ENCODE results near the gene CLCF1. TPM values are rescaled to one million over a fixed set of nuclear protein-coding genes. Genes with fewer than 3 reads are reported as not detected.

The CLCF1 gene
- total RNA-seq, 3 donors from 2014 or later (not counting 1 experiment from before 2014, with no cell fraction given), result 9.8 to 13.4 (median 10.3) TPM

DNA sequence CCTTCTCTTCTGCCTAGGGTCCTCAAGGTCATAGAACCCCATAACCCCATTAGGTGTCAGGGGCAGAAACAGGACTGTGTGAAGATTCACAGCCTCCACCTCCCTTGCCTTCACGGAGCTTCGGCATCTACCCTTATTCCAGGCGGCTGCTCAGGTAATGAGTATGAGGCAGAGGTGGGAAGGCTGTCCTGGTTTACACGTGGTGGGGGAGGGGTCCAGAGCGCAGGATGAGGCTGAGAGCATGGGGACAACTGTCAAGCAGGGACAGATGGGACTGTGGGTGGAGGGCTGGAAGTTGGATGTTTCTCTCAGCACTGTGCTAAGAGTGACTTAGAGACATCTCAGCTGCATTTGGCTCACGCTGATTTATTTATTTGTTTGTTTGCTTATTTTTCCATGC lies 14.1 kb upstream of the CLCF1 start:
- 77% methylated on average over 4 of the region's 6 CpGs for WGBS (ENCODE audit: insufficient coverage)
- H3K4me3 Mint-ChIP-seq, result no peak overlapping the region
- intact Hi-C loops (cut with micrococcal nuclease), result no loop called here
- Histone ChIP-seq H3K4me3 (ENCODE audit: low read length) (no peak overlapping the region), H3K9me3 (ENCODE audit: control insufficient read depth, insufficient read depth, low read length) (no peaks in the 10 kb centered on the region), H3K4me1 (ENCODE audit: control insufficient read depth, insufficient read depth, low read length) (peaks cover 19% of the 10 kb centered on the region), H3K27ac (ENCODE audit: low read length) (no peak overlapping the region), H3K36me3 (ENCODE audit: control insufficient read depth, insufficient read depth, low read length) (no peaks in the 10 kb centered on the region), H3K27me3 (ENCODE audit: control insufficient read depth, insufficient read depth, low read length) (no peaks in the 10 kb centered on the region)
- no peak for ATAC-seq
- no peak for DNase-seq
- H3K36me3 Mint-ChIP-seq, result no peaks in the 10 kb centered on the region
- TF ChIP-seq, protein P1, sequence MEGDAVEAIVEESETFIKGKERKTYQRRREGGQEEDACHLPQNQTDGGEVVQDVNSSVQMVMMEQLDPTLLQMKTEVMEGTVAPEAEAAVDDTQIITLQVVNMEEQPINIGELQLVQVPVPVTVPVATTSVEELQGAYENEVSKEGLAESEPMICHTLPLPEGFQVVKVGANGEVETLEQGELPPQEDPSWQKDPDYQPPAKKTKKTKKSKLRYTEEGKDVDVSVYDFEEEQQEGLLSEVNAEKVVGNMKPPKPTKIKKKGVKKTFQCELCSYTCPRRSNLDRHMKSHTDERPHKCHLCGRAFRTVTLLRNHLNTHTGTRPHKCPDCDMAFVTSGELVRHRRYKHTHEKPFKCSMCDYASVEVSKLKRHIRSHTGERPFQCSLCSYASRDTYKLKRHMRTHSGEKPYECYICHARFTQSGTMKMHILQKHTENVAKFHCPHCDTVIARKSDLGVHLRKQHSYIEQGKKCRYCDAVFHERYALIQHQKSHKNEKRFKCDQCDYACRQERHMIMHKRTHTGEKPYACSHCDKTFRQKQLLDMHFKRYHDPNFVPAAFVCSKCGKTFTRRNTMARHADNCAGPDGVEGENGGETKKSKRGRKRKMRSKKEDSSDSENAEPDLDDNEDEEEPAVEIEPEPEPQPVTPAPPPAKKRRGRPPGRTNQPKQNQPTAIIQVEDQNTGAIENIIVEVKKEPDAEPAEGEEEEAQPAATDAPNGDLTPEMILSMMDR (IDR thresholded peaks at IDR 0.05), result no peak
- no peak overlapping the region for H3K27ac Mint-ChIP-seq
- peaks cover 14 to 29% of the 10 kb centered on the region in 2 donors for H3K4me1 Mint-ChIP-seq
- H3K9me3 Mint-ChIP-seq, result no peaks in the 10 kb centered on the region
- H3K27me3 Mint-ChIP-seq (ENCODE audit: low read depth in 2 of 2), result peaks cover 7 to 8% of the 10 kb centered on the region in 2 donors

DNA sequence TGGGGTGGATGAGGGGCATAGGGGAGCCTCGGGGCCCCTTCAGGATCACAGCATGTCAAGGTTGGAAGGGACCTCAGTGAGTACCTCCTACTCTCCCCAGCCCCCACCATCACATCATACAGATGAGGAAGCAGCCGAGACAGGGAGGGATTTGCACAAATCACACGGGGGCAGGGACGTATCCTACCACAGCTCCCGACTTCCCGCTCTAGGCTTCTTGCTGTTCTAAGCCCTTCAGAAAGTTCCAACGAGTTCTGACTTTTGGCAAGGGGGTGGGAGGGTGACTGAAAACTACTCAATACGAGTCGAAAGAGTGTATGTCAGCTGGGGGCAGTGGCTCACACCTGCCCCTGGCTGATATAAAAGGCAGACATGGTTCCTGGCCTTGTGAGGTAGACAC lies 13.7 kb upstream of the CLCF1 start:
- 51% methylated on average over 5 of the region's 9 CpGs for WGBS (ENCODE audit: insufficient coverage)
- Mint-ChIP-seq H3K4me1 (peaks cover 14 to 28% of the 10 kb centered on the region in 2 donors), H3K27ac (no peak overlapping the region), H3K27me3 (ENCODE audit: low read depth in 2 of 2) (peaks cover 7 to 8% of the 10 kb centered on the region in 2 donors), H3K9me3 (no peaks in the 10 kb centered on the region), H3K4me3 (no peak overlapping the region), H3K36me3 (no peaks in the 10 kb centered on the region)
- TF ChIP-seq, protein P1 (IDR thresholded peaks at IDR 0.05), result no peak
- no peak for ATAC-seq
- peaks cover 19% of the 10 kb centered on the region for H3K4me1 ChIP-seq (ENCODE audit: control insufficient read depth, insufficient read depth, low read length)
- H3K9me3 ChIP-seq (ENCODE audit: control insufficient read depth, insufficient read depth, low read length), result no peaks in the 10 kb centered on the region
- no peaks in the 10 kb centered on the region for H3K36me3 ChIP-seq (ENCODE audit: control insufficient read depth, insufficient read depth, low read length)
- intact Hi-C loops (cut with micrococcal nuclease), result no loop called here
- no peak overlapping the region for H3K27ac ChIP-seq (ENCODE audit: low read length)
- DNase-seq, result no peak
- H3K4me3 ChIP-seq (ENCODE audit: low read length), result no peak overlapping the region
- no peaks in the 10 kb centered on the region for H3K27me3 ChIP-seq (ENCODE audit: control insufficient read depth, insufficient read depth, low read length)

DNA sequence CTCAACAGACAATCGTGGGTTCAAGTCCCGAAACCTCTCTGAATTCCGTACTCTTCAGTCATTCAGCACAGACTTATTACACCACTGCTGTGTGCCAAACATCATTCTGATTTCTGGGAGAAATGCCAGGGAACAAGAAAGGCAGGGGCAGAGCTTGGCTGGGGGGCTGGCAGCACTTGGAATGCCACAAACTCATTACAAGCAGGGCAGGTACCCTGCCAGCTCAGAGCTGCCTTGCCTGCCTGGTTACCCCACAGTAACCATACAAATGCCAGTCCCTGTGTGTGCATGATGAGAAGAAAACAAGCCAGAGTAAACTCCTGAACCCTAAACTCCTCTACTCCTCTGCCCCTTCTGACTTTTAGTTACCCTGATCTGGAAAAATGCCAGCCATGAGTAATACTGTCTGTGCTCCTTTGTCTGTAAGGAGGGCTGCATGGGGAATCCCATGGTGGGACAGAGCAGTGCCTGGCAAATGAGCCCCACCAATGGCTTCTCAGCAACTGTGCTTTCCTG lies 11.5 kb upstream of the CLCF1 start:
- Mint-ChIP-seq H3K9me3 (no peaks in the 10 kb centered on the region), H3K4me1 (peaks cover 25 to 32% of the 10 kb centered on the region in 2 donors), H3K27ac (no peak overlapping the region), H3K27me3 (ENCODE audit: low read depth in 2 of 2) (peaks cover 7 to 8% of the 10 kb centered on the region in 2 donors), H3K4me3 (no peak overlapping the region), H3K36me3 (no peaks in the 10 kb centered on the region)
- ATAC-seq, result no peak
- TF ChIP-seq, protein P1 (IDR thresholded peaks at IDR 0.05), result no peak
- Histone ChIP-seq H3K4me3 (ENCODE audit: low read length) (no peak overlapping the region), H3K27ac (ENCODE audit: low read length) (no peak overlapping the region), H3K4me1 (ENCODE audit: control insufficient read depth, insufficient read depth, low read length) (peaks cover 24% of the 10 kb centered on the region), H3K27me3 (ENCODE audit: control insufficient read depth, insufficient read depth, low read length) (no peaks in the 10 kb centered on the region), H3K9me3 (ENCODE audit: control insufficient read depth, insufficient read depth, low read length) (no peaks in the 10 kb centered on the region), H3K36me3 (ENCODE audit: control insufficient read depth, insufficient read depth, low read length) (no peaks in the 10 kb centered on the region)
- intact Hi-C loops (cut with micrococcal nuclease), result no loop called here
- WGBS (ENCODE audit: insufficient coverage), result 97% methylated on average over 3 of the region's 3 CpGs
- DNase-seq, result no peak

Measured in natural killer cell (primary cell).